ENCODE data around the gene NRCAM.

Gene NRCAM

DNA sequence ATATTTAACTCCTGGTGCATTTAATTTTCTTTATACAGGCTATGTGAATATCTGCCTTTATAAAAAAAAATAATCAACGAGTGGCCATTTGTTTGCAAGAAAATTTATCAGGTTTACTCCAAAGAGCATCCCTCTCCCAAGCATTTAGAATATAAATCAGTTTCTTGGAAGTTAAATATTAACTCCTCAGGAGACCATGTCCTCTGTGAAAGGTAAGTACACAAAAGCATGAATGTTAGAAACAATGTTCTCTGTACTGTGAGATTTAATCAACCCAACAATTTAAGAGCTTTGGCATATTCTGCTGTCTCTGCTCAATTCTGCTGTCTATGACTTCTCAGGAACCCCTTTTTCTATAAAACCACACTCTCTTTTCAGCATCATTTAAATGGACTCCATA, 206.8 kb downstream of the NRCAM start:
- CTCF ChIA-PET: no interaction called here
- no peak for DNase-seq (ENCODE audit: extremely low spot score)
- TF ChIP-seq, protein P1, sequence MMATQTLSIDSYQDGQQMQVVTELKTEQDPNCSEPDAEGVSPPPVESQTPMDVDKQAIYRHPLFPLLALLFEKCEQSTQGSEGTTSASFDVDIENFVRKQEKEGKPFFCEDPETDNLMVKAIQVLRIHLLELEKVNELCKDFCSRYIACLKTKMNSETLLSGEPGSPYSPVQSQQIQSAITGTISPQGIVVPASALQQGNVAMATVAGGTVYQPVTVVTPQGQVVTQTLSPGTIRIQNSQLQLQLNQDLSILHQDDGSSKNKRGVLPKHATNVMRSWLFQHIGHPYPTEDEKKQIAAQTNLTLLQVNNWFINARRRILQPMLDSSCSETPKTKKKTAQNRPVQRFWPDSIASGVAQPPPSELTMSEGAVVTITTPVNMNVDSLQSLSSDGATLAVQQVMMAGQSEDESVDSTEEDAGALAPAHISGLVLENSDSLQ (IDR thresholded peaks at IDR 0.05): no peak
- TF ChIP-seq TARDBP (IDR thresholded peaks at IDR 0.05): no peak
- no peak for TF ChIP-seq SP1 (IDR thresholded peaks at IDR 0.05)
- TF ChIP-seq L3MBTL2 (conservative IDR thresholded peaks at IDR 0.05): no peak
- TF ChIP-seq HDGF (IDR thresholded peaks at IDR 0.05; ENCODE audit: borderline replicate concordance): no peak
- TF ChIP-seq NFRKB (IDR thresholded peaks at IDR 0.05): no peak
- no peak for TF ChIP-seq ARNT (IDR thresholded peaks at IDR 0.05)
- no peak for TF ChIP-seq FOXK2 (IDR thresholded peaks at IDR 0.05)
- no peak for TF ChIP-seq CTBP1 (IDR thresholded peaks at IDR 0.05; ENCODE audit: borderline replicate concordance)
- TF ChIP-seq BHLHE40 (IDR thresholded peaks at IDR 0.05; ENCODE audit: borderline replicate concordance): no peak
- no peak for TF ChIP-seq ELF4 (IDR thresholded peaks at IDR 0.05)
- no peak for TF ChIP-seq FOXA1 (IDR thresholded peaks at IDR 0.05)
- TF ChIP-seq SUZ12 (IDR thresholded peaks at IDR 0.05): no peak
- TF ChIP-seq FOXM1 (IDR thresholded peaks at IDR 0.05; ENCODE audit: borderline replicate concordance): no peak
- no peak for TF ChIP-seq LEF1 (IDR thresholded peaks at IDR 0.05; ENCODE audit: borderline replicate concordance)
- TF ChIP-seq ZNF384 (IDR thresholded peaks at IDR 0.05): no peak
- POLR2A ChIA-PET: no interaction called here

DNA sequence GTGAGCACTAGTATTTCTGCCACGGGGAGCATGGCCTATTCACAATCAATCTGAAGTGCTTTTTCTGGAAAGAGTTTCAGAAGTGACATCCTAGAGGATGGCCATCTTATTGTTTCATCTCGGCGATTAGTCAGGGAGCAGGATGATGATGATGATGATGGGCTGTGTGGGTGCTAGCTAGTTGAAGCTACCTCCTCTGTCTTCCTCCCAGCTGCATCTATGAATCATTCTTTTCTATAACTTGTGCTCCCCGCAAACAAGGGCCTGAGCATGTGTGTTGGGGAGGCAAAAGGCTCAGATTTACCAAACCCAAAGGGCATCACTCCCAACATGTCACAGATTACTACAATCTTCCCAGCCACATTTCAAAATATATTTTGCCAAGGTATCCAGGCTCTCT, 207.4 kb downstream of the NRCAM start:
- DNase-seq (ENCODE audit: extremely low spot score): no peak
- ChIA-PET POLR2A (no interaction called here), CTCF (no interaction called here)
- TF ChIP-seq BHLHE40 (IDR thresholded peaks at IDR 0.05; ENCODE audit: borderline replicate concordance) (no peak), FOXK2 (IDR thresholded peaks at IDR 0.05) (no peak), ZNF384 (IDR thresholded peaks at IDR 0.05) (no peak), ELF4 (IDR thresholded peaks at IDR 0.05) (no peak), ARNT (IDR thresholded peaks at IDR 0.05) (no peak), SP1 (IDR thresholded peaks at IDR 0.05) (no peak), FOXA1 (IDR thresholded peaks at IDR 0.05) (no peak), HDGF (IDR thresholded peaks at IDR 0.05; ENCODE audit: borderline replicate concordance) (no peak)
- TF ChIP-seq, protein P1 (IDR thresholded peaks at IDR 0.05): no peak

DNA sequence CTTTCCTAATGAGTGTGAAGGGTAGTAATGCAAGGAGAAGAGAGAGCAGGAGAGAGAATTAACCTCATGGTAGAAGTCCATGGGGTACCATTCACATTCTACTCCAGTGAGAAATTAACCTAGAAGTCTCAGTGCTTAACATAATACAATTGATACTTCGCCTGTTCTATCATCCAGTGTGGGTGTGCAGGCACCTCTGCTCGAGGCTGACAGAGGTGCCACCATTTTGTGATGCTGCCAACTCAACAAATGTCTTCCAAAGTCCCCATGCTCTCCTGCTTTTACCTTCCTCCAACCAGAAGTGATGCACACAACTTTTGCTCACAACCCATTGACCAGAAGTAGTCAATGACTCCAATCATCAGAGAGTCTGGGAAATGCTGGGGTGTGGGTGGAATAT, 207.8 kb downstream of the NRCAM start:
- TF ChIP-seq ELF4 (IDR thresholded peaks at IDR 0.05) (no peak), L3MBTL2 (conservative IDR thresholded peaks at IDR 0.05) (no peak), FOXA1 (IDR thresholded peaks at IDR 0.05) (no peak), SUZ12 (IDR thresholded peaks at IDR 0.05) (no peak)
- DNase-seq (ENCODE audit: extremely low spot score): no peak
- ChIA-PET CTCF (no interaction called here), POLR2A (no interaction called here)

DNA sequence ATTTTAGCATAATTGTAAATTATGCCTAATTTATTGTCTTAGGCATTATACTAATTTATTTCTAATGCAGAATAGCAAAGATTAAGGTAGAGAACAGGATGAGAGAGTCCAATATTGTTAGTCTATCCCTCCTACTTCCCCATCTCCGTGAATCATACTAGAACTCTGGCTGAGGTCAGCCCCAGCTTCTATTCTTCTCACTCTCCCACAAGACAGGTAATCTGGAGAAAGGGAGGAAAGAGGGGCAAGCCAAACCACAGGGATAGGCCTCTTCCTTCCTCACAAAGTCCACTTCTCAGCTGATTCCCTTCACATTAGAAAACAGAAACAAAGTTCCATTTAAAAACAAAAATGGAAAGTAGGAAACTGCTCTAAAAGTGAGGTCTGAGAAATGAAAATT, 208.6 kb downstream of the NRCAM start:
- TF ChIP-seq FOXA1 (IDR thresholded peaks at IDR 0.05): no peak
- no peak for TF ChIP-seq SP1 (IDR thresholded peaks at IDR 0.05)
- TF ChIP-seq SUZ12 (IDR thresholded peaks at IDR 0.05): no peak
- TF ChIP-seq FOXK2 (IDR thresholded peaks at IDR 0.05): no peak
- TF ChIP-seq NFRKB (IDR thresholded peaks at IDR 0.05): no peak
- no peak for TF ChIP-seq TARDBP (IDR thresholded peaks at IDR 0.05)
- TF ChIP-seq HDGF (IDR thresholded peaks at IDR 0.05; ENCODE audit: borderline replicate concordance): no peak
- TF ChIP-seq ELF4 (IDR thresholded peaks at IDR 0.05): no peak
- TF ChIP-seq CTBP1 (IDR thresholded peaks at IDR 0.05; ENCODE audit: borderline replicate concordance): no peak
- DNase-seq (ENCODE audit: extremely low spot score): no peak
- ChIA-PET POLR2A (no interaction called here), CTCF (no interaction called here)

DNA sequence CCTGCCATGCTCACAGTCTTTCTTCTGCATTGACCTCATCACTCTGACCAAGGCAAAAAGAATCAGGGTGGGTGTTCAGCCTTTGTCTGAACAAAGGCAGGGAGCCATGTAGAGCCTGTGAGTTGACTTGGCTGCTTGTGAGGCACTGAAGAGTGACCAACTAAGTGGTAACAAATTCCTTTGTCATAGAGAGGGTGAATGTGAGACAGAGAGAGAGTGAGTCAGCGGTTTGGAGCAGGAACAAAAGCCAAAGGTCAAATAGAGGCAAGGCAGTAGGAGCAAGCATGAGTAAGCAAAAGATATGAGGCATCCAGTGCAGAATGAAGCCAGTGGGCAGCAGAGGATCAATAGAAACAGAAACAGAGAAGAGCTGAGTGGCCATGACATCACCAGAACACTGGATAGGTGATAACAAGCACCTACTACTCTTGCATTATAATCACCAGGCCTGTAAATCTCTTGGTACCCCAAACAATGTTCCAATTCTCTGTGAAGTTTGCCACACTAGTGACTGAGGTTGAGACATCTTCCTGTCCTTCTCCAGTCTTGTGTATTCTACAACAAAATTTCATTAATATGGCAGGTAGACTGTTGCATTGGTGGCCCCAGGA, 209.9 kb downstream of the NRCAM start:
- no peak for DNase-seq (ENCODE audit: extremely low spot score)
- CTCF ChIA-PET: no interaction called here
- POLR2A ChIA-PET: no interaction called here
- TF ChIP-seq FOXA1 (IDR thresholded peaks at IDR 0.05) (no peak), HDGF (IDR thresholded peaks at IDR 0.05; ENCODE audit: borderline replicate concordance) (no peak), FOXK2 (IDR thresholded peaks at IDR 0.05) (no peak), CTBP1 (IDR thresholded peaks at IDR 0.05; ENCODE audit: borderline replicate concordance) (no peak), SP1 (IDR thresholded peaks at IDR 0.05) (no peak), TARDBP (IDR thresholded peaks at IDR 0.05) (no peak), ELF4 (IDR thresholded peaks at IDR 0.05) (no peak), L3MBTL2 (conservative IDR thresholded peaks at IDR 0.05) (no peak)
- TF ChIP-seq, protein P1 (IDR thresholded peaks at IDR 0.05): no peak

DNA sequence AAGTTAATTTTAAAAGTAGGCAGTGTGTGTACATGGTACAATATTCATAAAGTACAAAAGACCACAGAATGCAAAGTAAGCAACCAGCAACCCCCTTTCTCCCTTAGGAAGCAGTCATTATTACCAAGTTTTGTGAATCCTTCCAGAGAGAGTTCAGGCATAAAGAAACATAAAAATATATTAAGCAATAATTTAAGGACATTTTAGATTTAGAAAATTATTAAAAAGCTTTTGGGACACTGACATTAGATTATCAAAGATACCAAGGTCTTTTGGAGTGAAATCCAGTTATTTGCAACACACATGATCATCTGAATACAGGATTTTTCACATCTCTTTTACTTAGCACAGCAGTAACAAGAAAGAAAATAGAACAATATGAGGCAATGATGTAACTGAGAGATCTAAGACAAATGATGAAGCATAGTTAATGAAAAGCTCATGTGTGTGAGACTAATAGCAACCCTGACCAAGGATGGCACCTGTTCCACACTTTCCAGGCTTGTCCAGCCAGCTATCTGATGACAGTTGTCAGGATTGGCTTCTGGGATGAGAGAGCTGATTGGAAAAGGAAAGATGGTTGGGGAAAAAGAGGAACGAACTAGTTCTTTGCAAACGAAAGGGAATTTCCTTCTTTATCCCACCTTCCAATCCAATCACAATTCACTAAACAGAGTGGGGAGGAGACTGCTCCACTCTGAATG, 210.6 kb downstream of the NRCAM start:
- no peak for DNase-seq (ENCODE audit: extremely low spot score)
- ChIA-PET POLR2A (no interaction called here), CTCF (no interaction called here)
- TF ChIP-seq FOXM1 (IDR thresholded peaks at IDR 0.05; ENCODE audit: borderline replicate concordance): no peak
- TF ChIP-seq SUZ12 (IDR thresholded peaks at IDR 0.05): no peak
- no peak for TF ChIP-seq ARNT (IDR thresholded peaks at IDR 0.05)
- no peak for TF ChIP-seq FOXK2 (IDR thresholded peaks at IDR 0.05)
- no peak for TF ChIP-seq TARDBP (IDR thresholded peaks at IDR 0.05)
- TF ChIP-seq, protein P1 (IDR thresholded peaks at IDR 0.05): no peak
- no peak for TF ChIP-seq NFRKB (IDR thresholded peaks at IDR 0.05)
- TF ChIP-seq SP1 (IDR thresholded peaks at IDR 0.05): no peak
- no peak for TF ChIP-seq ELF4 (IDR thresholded peaks at IDR 0.05)
- no peak for TF ChIP-seq FOXA1 (IDR thresholded peaks at IDR 0.05)
- no peak for TF ChIP-seq LEF1 (IDR thresholded peaks at IDR 0.05; ENCODE audit: borderline replicate concordance)
- TF ChIP-seq ZNF384 (IDR thresholded peaks at IDR 0.05): no peak
- no peak for TF ChIP-seq L3MBTL2 (conservative IDR thresholded peaks at IDR 0.05)
